Body of pancreas (tissue), 4 donors: ENCODE measurements around the gene PNRC1.

Experiments used
- CTCF ChIP-seq, 7 experiments: fragments of 450-650 bp in 4 of 7; fragments of 200-600 bp in 3 of 7; sonication (generic) in 3 of 7; IDR thresholded peaks; one replicate each; pipeline ENCODE4 v1.5.1; 2016 to 2019; ENCODE audit warnings: antibody characterized with exemption in 7 of 7
- POLR2A ChIP-seq, 3 donors: fragments of 450-650 bp; IDR thresholded peaks; one replicate each; pipeline ENCODE4 v1.6.1; 2016; ENCODE audit warnings: antibody characterized with exemption in 3 of 3, mild to moderate bottlenecking in 2 of 3

- no peak for TF ChIP-seq CTCF (IDR thresholded peaks at IDR 0.05)
- no peak for TF ChIP-seq POLR2A (IDR thresholded peaks at IDR 0.05)
Measured at GRCh38 chr6:89132057-89132456, 51.5 kb downstream of the PNRC1 start.
